Measurements from ENCODE around the gene SLC1A7.

The SLC1A7 gene

DNA sequence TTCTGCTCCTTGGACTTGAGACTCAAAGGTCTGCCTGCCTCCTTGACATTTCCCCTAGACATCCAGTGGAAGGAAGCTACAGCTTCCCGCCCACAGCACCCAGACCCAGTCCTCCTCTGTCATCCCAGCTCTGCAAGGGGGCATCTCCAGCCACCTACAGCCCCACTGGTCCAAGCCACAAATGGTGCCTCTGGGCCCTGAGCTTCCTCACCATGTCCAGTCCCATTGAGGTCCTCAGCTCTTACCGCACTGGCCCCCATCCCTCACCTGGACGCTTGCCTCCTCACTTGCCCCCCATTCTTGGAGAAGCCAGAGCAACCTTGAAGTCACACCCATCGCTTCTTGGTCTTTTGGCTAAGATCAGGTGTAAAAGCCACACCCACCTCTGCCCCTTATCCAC is 67.2 kb downstream of the SLC1A7 start:
- Histone ChIP-seq H3K27ac (ENCODE audit: low read length) (no peak overlapping the region), H3K36me3 (ENCODE audit: control insufficient read depth, insufficient read depth, low read length) (no peaks in the 10 kb centered on the region; the same call in 1 of the 2 replicates), H3K27me3 (ENCODE audit: control insufficient read depth, insufficient read depth, low read length) (no peaks in the 10 kb centered on the region), H3K4me1 (ENCODE audit: control insufficient read depth, insufficient read depth, low read length) (no peaks in the 10 kb centered on the region; the same call in 1 of the 2 replicates), H3K4me3 (ENCODE audit: low read length) (no peak overlapping the region), H3K9me3 (ENCODE audit: control insufficient read depth, insufficient read depth, low read length) (no peaks in the 10 kb centered on the region)
- no CpG with 5 or more reads among the region's 4 CpGs for WGBS (ENCODE audit: insufficient coverage, insufficient read length)
- DNase-seq (ENCODE audit: low read depth, low spot score): no peak

DNA sequence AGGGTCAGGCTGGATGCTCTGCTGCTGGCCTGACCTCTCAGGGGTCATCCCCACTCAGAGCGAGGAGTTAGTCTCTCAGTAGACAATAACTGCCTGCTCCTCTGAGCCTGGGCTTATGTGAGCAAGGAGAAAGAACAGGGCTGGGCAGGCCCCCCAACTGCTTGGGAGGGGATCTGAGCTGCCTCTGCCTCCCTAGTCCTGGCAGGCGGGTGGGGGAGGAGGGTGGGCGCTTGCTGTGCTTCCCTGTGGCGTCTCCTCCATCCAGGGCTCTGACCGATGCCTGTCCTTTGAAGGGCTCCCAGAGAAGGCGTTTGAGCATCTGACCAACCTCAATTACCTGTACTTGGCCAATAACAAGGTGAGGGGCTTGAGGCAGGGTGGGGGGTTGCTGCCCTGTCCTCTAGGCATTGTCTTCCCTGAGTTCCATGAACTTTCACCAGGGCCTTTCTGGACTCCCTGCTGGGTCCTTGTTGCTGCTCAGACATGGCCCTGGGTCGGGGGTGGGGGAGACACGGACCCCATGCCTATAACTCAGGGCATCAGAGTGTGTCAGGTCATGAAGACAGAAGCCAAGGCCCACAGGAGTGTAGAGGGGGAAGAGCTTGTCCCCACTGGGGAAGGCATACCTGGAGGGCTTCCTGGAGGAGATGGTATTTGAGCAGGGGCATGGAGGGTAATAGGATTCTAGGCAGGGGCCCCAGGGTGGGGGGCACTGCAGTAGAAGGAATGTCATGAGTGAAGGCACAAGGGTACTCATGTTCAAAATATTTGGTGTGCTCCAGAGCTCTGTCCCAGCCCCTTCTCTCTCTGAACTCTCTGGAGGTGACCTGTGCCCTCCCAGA is 67.9 kb downstream of the SLC1A7 start:
- Histone ChIP-seq H3K9me3 (ENCODE audit: control insufficient read depth, insufficient read depth, low read length) (no peaks in the 10 kb centered on the region), H3K4me1 (ENCODE audit: control insufficient read depth, insufficient read depth, low read length) (no peaks in the 10 kb centered on the region; the same call in 1 of the 2 replicates), H3K4me3 (ENCODE audit: low read length) (no peak overlapping the region), H3K36me3 (ENCODE audit: control insufficient read depth, insufficient read depth, low read length) (no peaks in the 10 kb centered on the region; the same call in 1 of the 2 replicates), H3K27ac (ENCODE audit: low read length) (no peak overlapping the region), H3K27me3 (ENCODE audit: control insufficient read depth, insufficient read depth, low read length) (no peaks in the 10 kb centered on the region)
- DNase-seq (ENCODE audit: low read depth, low spot score): no peak
- no CpG with 5 or more reads among the region's 8 CpGs for WGBS (ENCODE audit: insufficient coverage, insufficient read length)

GRCh38 chr1:53073868-53074311 is 68.5 kb downstream of the SLC1A7 start:
- Histone ChIP-seq H3K4me3 (ENCODE audit: low read length) (no peak overlapping the region), H3K36me3 (ENCODE audit: control insufficient read depth, insufficient read depth, low read length) (no peaks in the 10 kb centered on the region; the same call in 1 of the 2 replicates), H3K9me3 (ENCODE audit: control insufficient read depth, insufficient read depth, low read length) (no peaks in the 10 kb centered on the region), H3K4me1 (ENCODE audit: control insufficient read depth, insufficient read depth, low read length) (no peaks in the 10 kb centered on the region; the same call in 1 of the 2 replicates), H3K27me3 (ENCODE audit: control insufficient read depth, insufficient read depth, low read length) (no peaks in the 10 kb centered on the region), H3K27ac (ENCODE audit: low read length) (no peak overlapping the region)
- no CpG with 5 or more reads among the region's 10 CpGs for WGBS (ENCODE audit: insufficient coverage, insufficient read length)
- no peak for DNase-seq (ENCODE audit: low read depth, low spot score)

DNA sequence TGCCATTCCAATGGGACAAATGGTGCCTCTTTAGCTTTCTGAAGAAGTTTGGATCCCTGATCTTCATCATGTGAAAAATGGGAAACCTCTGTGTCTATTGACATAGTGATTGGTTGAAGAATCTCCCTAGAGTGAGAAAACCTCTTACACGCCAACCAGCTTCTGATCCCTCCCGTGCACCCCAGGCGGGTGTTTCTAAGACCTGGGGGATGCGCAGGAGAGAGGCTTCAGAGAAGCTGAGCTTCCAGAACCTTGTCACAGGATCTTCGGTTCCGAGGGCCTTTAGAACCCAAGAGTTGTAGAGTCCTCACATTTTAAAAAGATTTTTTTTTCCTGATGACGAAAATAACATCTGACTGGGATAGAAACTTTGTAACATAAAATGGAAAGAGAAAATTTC is 69.2 kb downstream of the SLC1A7 start:
- Histone ChIP-seq H3K36me3 (ENCODE audit: control insufficient read depth, insufficient read depth, low read length) (no peaks in the 10 kb centered on the region; the same call in 1 of the 2 replicates), H3K9me3 (ENCODE audit: control insufficient read depth, insufficient read depth, low read length) (no peaks in the 10 kb centered on the region), H3K27me3 (ENCODE audit: control insufficient read depth, insufficient read depth, low read length) (no peaks in the 10 kb centered on the region), H3K4me3 (ENCODE audit: low read length) (no peak overlapping the region), H3K4me1 (ENCODE audit: control insufficient read depth, insufficient read depth, low read length) (no peaks in the 10 kb centered on the region; the same call in 1 of the 2 replicates), H3K27ac (ENCODE audit: low read length) (no peak overlapping the region)
- whole genome bisulfite sequencing (ENCODE audit: insufficient coverage, insufficient read length): no CpG with 5 or more reads among the region's 7 CpGs
- no peak for DNase-seq (ENCODE audit: low read depth, low spot score)

DNA sequence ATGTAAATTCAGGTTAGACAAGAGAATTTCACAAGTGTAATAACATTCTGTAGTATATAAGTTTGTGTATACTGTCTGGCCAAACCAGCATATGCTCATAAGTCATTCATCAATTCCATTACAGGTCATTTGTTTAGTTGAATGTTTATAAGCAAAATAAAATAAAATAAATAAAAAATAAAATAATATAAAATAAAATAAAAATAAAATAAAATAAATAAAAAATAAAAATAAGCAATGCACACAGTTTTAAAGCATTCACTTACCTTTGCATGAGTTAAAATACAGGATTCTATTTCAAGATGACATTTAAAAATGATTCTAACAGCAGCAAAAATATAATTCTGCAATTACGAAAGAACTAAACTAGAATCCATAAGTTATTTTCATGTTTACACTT is 70.5 kb downstream of the SLC1A7 start:
- Histone ChIP-seq H3K4me1 (ENCODE audit: control insufficient read depth, insufficient read depth, low read length) (no peaks in the 10 kb centered on the region; the same call in 1 of the 2 replicates), H3K27me3 (ENCODE audit: control insufficient read depth, insufficient read depth, low read length) (no peaks in the 10 kb centered on the region), H3K9me3 (ENCODE audit: control insufficient read depth, insufficient read depth, low read length) (no peaks in the 10 kb centered on the region), H3K4me3 (ENCODE audit: low read length) (no peak overlapping the region), H3K36me3 (ENCODE audit: control insufficient read depth, insufficient read depth, low read length) (no peaks in the 10 kb centered on the region; the same call in 1 of the 2 replicates), H3K27ac (ENCODE audit: low read length) (no peak overlapping the region)
- WGBS (ENCODE audit: insufficient coverage, insufficient read length): no CpG with 5 or more reads among the region's 1 CpG
- DNase-seq (ENCODE audit: low read depth, low spot score): no peak

- WGBS (ENCODE audit: insufficient coverage, insufficient read length): no CpG with 5 or more reads among the region's 17 CpGs
- H3K36me3 ChIP-seq (ENCODE audit: control insufficient read depth, insufficient read depth, low read length): no peaks in the 10 kb centered on the region; the same call in 1 of the 2 replicates
- no peaks in the 10 kb centered on the region for H3K9me3 ChIP-seq (ENCODE audit: control insufficient read depth, insufficient read depth, low read length)
- no peaks in the 10 kb centered on the region; the same call in 1 of the 2 replicates for H3K4me1 ChIP-seq (ENCODE audit: control insufficient read depth, insufficient read depth, low read length)
- no peak overlapping the region for H3K27ac ChIP-seq (ENCODE audit: low read length)
- H3K27me3 ChIP-seq (ENCODE audit: control insufficient read depth, insufficient read depth, low read length): no peaks in the 10 kb centered on the region
- no peak for DNase-seq (ENCODE audit: low read depth, low spot score)
- H3K4me3 ChIP-seq (ENCODE audit: low read length): no peak overlapping the region
These were observed 71.1 kb downstream of the SLC1A7 start for GRCh38 chr1:53071167-53071865.

GRCh38 chr1:53070621-53071020 is 71.8 kb downstream of the SLC1A7 start:
- H3K4me1 ChIP-seq (ENCODE audit: control insufficient read depth, insufficient read depth, low read length): no peaks in the 10 kb centered on the region; the same call in 1 of the 2 replicates
- H3K4me3 ChIP-seq (ENCODE audit: low read length): no peak overlapping the region
- WGBS (ENCODE audit: insufficient coverage, insufficient read length): no CpG with 5 or more reads among the region's 12 CpGs
- no peak overlapping the region for H3K27ac ChIP-seq (ENCODE audit: low read length)
- H3K9me3 ChIP-seq (ENCODE audit: control insufficient read depth, insufficient read depth, low read length): no peaks in the 10 kb centered on the region
- no peaks in the 10 kb centered on the region; the same call in 1 of the 2 replicates for H3K36me3 ChIP-seq (ENCODE audit: control insufficient read depth, insufficient read depth, low read length)
- no peak for DNase-seq (ENCODE audit: low read depth, low spot score)
- H3K27me3 ChIP-seq (ENCODE audit: control insufficient read depth, insufficient read depth, low read length): no peaks in the 10 kb centered on the region

DNA sequence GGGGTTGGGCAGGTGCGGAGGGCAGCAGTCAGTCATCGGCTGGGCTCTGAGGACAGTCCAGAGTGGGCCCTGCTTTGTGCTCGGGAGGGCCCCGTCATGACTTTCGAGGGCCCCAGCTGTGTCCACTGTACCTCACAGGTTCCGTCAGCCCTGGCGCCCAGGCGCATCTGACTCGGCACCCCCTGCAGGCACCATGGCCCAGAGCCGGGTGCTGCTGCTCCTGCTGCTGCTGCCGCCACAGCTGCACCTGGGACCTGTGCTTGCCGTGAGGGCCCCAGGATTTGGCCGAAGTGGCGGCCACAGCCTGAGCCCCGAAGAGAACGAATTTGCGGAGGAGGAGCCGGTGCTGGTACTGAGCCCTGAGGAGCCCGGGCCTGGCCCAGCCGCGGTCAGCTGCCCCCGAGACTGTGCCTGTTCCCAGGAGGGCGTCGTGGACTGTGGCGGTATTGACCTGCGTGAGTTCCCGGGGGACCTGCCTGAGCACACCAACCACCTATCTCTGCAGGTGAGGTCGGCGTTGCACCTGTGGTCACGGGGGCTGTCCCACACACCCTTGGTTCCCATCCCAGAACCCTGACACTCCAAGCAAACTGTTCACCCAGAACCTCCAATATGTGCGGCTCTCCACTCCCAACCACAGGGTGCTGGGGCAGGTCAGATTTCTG is 72.6 kb downstream of the SLC1A7 start:
- H3K27ac ChIP-seq (ENCODE audit: low read length): no peak overlapping the region
- DNase-seq (ENCODE audit: low read depth, low spot score): no peak
- no peaks in the 10 kb centered on the region; the same call in 1 of the 2 replicates for H3K4me1 ChIP-seq (ENCODE audit: control insufficient read depth, insufficient read depth, low read length)
- no peaks in the 10 kb centered on the region; the same call in 1 of the 2 replicates for H3K36me3 ChIP-seq (ENCODE audit: control insufficient read depth, insufficient read depth, low read length)
- no peaks in the 10 kb centered on the region for H3K9me3 ChIP-seq (ENCODE audit: control insufficient read depth, insufficient read depth, low read length)
- no CpG with 5 or more reads among the region's 31 CpGs for WGBS (ENCODE audit: insufficient coverage, insufficient read length)
- no peaks in the 10 kb centered on the region for H3K27me3 ChIP-seq (ENCODE audit: control insufficient read depth, insufficient read depth, low read length)
- H3K4me3 ChIP-seq (ENCODE audit: low read length): no peak overlapping the region

DNA sequence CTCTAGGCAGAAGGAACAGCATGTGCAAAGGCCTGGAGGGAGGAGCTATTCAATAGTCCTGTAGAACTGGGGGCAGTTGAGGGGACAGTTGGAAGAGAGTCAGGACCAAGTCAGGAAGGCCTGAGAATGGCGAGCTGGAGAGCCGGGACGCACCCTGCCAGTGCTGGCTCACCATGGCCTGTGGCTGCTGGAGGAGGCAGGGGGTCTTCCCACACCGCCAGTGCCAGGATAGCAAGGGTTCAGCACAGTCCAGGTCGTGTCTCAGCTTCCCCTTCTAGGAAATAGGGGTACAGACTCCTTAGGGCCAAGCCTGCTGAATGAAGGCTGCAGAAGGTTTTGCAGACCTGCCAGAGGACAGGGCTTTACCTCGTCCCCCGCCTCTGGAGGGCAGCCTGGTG is 73.2 kb downstream of the SLC1A7 start:
- peaks cover under 1% of the 10 kb centered on the region; the same call in 1 of the 2 replicates for H3K27me3 ChIP-seq (ENCODE audit: control insufficient read depth, insufficient read depth, low read length)

More for the DNA sequence above, 73.2 kb downstream of the SLC1A7 start:
- H3K4me1 ChIP-seq (ENCODE audit: control insufficient read depth, insufficient read depth, low read length): no peaks in the 10 kb centered on the region; the same call in 1 of the 2 replicates
- DNase-seq (ENCODE audit: low read depth, low spot score): no peak
- no CpG with 5 or more reads among the region's 7 CpGs for WGBS (ENCODE audit: insufficient coverage, insufficient read length)
- H3K9me3 ChIP-seq (ENCODE audit: control insufficient read depth, insufficient read depth, low read length): no peaks in the 10 kb centered on the region
- no peak overlapping the region for H3K4me3 ChIP-seq (ENCODE audit: low read length)
- H3K36me3 ChIP-seq (ENCODE audit: control insufficient read depth, insufficient read depth, low read length): no peaks in the 10 kb centered on the region; the same call in 1 of the 2 replicates
- no peak overlapping the region for H3K27ac ChIP-seq (ENCODE audit: low read length)

Measured in iPS DF 6.9 (cell line).